Measurements from ENCODE around the gene PACS2.
"Not testable (repeated sequence)": the region's sequence is repeated elsewhere in the genome, so short reads cannot be mapped to it uniquely, and the experiment has no call there.

The PACS2 gene

GRCh38 chr14:105314287-105315200 lies at the start of gene PACS2:
PACS2 (plus strand) TSS chr14:105314748; CDS start chr14:105314919, 171 bp downstream.
- DNase-seq (ENCODE audit: low read depth) = no peak

- no peak for DNase-seq (ENCODE audit: low read depth)
These were observed 46.6 kb upstream of the PACS2 start for GRCh38 chr14:105267820-105268548.

DNA sequence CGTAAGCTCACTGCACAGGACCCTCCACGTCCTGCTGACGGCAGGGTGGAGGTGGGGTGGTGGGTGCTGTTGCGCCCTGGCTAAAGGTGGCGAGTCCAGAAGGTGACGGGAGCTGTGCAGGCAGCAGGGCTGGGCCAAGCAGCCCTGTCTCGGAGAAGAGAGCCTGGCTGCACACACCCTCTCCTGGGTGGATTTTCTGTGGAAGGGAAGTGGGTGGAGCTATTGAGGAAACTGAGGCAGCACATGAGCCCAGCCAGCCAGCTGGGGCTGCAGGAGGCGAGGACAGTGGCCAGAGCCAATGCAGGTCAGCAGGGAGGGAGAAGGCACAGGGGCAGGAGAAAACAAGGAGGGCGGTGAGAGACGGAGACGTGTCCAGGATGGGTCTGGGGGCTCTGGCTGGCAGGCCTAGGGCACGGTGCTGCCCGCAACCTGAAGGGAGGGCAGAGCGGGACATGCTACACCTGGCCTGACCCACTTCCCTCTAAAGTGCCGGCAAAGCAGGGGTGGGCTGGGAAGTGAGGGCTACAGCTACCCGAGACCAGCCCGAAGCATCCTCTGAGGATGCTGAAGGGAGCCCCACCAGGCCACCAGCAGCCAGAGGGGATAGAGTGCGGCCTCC lies 45.7 kb upstream of the PACS2 start:
- no peak for DNase-seq (ENCODE audit: low read depth)

GRCh38 chr14:105269405-105269804 lies 45.1 kb upstream of the PACS2 start:
- DNase-seq (ENCODE audit: low read depth) = no peak

GRCh38 chr14:105271224-105271890 lies 43.2 kb upstream of the PACS2 start:
- DNase-seq (ENCODE audit: low read depth) = no peak

DNA sequence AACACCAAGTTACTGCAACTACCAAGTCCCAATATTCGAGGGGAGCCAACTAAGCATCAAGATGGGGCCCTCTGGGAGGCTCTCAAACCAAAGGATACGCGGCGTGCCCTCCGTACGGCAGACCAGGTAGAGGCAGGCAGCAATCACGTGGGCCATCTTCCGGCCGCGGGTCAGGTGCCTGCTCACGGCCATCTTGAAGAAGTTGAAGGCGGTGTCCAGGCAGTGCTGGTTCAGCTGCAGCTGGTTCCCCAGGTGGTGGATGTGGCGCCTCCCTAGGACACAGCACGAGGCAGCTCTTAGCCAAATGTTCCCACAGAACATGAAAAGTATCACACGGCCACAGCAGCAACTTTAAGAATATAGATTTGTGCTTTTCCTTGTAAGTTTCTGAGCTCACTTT lies 41.9 kb upstream of the PACS2 start:
- no peak for DNase-seq (ENCODE audit: low read depth)

GRCh38 chr14:105273062-105273461 lies 41.5 kb upstream of the PACS2 start:
- no peak for DNase-seq (ENCODE audit: low read depth)

GRCh38 chr14:105274637-105275036 lies 39.9 kb upstream of the PACS2 start:
- DNase-seq (ENCODE audit: low read depth) = no peak

GRCh38 chr14:105275267-105275946 lies 39.1 kb upstream of the PACS2 start:
- DNase-seq (ENCODE audit: low read depth) = no peak

DNA sequence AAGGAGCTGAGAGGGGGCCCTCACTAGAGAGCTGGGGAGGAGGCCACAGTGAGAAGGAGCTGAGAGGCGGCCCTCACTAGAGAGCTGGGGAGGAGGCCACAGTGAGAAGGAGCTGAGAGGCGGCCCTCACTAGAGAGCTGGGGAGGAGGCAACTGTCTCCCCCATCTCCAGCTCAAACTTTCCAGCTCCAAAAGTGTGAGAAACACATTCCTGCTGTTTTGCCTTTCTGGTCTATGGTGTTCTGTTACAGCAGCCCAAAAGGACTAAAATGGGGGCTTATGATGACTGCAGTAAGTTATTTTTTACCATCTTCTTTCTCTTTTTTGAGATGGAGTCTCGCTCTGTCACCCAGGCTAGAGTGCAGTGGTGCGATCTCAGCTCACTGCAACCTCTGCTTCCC lies 37.1 kb upstream of the PACS2 start:
- not testable (repeated sequence) for DNase-seq (ENCODE audit: low read depth)

- DNase-seq (ENCODE audit: low read depth) = no peak
These were observed 34.7 kb upstream of the PACS2 start for GRCh38 chr14:105279642-105280361.

GRCh38 chr14:105280525-105280924 lies 34.0 kb upstream of the PACS2 start:
- no peak for DNase-seq (ENCODE audit: low read depth)

- DNase-seq (ENCODE audit: low read depth) = no peak
These were observed 33.0 kb upstream of the PACS2 start for GRCh38 chr14:105281371-105282097.

DNA sequence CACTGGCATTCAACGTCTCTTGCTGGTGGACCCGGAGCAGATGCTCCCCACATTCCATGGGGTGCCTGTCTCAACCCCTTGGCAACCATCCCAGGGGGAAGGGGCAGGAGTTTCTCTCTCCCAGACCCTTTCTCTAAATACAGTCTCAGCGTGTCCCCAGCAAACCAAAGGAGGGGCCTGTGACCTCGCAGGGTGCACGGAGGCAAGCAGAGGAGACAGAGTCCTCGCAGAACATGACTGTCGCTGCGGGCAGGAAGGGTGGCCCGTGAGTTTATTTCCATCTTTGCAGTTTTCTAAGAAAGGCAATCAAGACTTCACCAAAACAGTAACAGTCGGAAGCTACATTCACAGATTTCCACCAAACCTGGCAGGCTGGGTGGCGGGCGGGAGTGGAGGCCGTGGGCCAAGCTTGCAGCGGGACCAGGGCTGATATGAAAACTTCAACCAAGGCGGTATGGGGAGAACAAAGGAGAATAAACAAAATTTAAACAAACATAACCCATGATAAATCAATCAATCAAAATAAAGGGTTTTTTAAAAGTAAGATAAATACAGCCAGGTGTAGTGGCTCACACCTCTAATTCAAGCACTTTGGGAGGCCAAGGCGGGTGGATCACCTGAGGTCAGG lies 32.3 kb upstream of the PACS2 start:
- no peak for DNase-seq (ENCODE audit: low read depth)

- DNase-seq (ENCODE audit: low read depth) = no peak
These were observed 31.5 kb upstream of the PACS2 start for GRCh38 chr14:105283028-105283427.

DNA sequence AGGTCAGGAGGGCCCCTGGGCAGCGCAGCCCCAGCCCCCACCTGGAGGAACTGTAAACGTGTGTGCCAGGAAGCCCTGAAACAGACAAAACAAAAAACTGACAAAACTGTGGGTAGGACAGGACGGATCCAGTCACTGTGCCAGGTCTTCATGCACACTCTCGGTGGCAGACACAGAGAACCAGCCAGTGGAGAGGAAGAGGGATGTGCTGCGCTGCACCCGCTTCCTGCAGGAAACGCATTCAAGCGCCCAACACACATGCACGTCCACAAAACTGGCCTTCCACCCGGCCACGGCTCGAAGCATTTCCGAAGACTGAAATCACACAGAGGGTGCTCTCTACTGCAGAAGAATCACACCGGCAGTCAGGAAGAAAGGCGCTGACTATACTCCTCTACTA lies 30.6 kb upstream of the PACS2 start:
- no peak for DNase-seq (ENCODE audit: low read depth)

GRCh38 chr14:105285174-105285573 lies 29.4 kb upstream of the PACS2 start:
- no peak for DNase-seq (ENCODE audit: low read depth)

- no peak for DNase-seq (ENCODE audit: low read depth)
These were observed 27.8 kb upstream of the PACS2 start for GRCh38 chr14:105286759-105287144.

DNA sequence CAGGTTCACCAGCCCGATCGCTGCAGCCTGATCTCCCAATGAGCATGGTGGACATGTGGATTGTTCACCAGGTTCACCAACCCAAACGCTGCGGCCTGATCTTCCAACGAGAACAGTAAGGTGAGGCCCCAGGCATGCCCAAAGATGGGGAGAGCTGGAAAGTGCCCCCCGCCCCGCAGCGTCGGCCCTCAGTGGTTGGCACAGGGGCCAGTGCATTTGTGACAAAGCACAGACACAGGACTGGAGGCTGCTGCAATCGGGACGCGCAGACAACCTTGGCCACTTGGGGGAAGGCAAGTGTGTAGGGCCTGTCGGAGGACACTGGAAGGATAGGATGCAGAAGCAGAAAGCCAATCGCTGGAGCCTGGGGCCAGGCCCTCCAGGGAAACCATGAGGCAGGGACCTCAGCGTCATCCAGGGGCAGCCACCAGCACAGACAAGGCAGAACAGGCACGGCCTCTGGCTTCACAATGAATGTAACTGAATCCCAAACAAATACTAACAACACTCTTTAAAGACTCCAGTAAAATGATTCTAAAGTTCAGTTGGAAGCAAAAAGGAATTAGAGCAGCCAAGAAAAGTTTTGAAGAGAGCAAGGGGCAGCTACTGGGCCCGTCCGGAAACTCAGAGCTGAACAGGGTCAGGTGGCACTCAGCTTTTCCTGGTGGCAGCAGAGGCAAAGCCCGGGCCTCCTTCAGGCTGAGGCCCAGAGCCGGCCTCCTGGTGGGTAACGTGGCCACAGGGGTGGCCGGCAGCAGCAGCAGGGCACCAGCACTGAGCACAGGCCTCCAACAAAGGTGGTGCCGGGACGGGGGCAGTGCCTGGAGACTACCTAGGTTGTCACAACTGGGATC lies 27.1 kb upstream of the PACS2 start:
- DNase-seq (ENCODE audit: low read depth) = no peak

All from stimulated activated CD8-positive, alpha-beta memory T cell treated with anti-CD3 and anti-CD28 coated beads, Interleukin-15, amount 100 ng/mL, for 1 hour (primary cell).